Posterior vena cava (tissue), 2 donors: Measurements from ENCODE around the gene FOXN3. TPM values are rescaled to one million over a fixed set of nuclear protein-coding genes. Genes with fewer than 3 reads are reported as not detected.
"Not testable (repeated sequence)": the region's sequence is repeated elsewhere in the genome, so short reads cannot be mapped to it uniquely, and the experiment has no call there.

Experiments used
- DNase-seq: peaks from one replicate; pipeline ENCODE4 v3.0.0-alpha.2; 2020; ENCODE audit warnings: low spot score
- intact Hi-C, 2 donors: fragments of 100-400 bp; cut with DNase I; formaldehyde crosslinking; loops; one replicate each; pipeline versions ENCODE4 v1.14.1 to v1.14.2; 2022 to 2023
- total RNA-seq, 2 donors: library from RNA; stranded (reverse); fragmentation: NEBNext Ultra II Directional; extraction: Animal tissue kit (Norgen Biotek cat#: 25700); gene quantifications; one replicate each; pipeline ENCODE4 v1.2.1, GENCODE V29; 2021
- donor health status: DM: yes; HTN: yes; CAD: no.
- donor health status: DM: yes; HTN: yes; CAD: no.

FOXN3 gene
- total RNA-seq, 2 donors from 2014 or later = 138 to 142 TPM

DNA sequence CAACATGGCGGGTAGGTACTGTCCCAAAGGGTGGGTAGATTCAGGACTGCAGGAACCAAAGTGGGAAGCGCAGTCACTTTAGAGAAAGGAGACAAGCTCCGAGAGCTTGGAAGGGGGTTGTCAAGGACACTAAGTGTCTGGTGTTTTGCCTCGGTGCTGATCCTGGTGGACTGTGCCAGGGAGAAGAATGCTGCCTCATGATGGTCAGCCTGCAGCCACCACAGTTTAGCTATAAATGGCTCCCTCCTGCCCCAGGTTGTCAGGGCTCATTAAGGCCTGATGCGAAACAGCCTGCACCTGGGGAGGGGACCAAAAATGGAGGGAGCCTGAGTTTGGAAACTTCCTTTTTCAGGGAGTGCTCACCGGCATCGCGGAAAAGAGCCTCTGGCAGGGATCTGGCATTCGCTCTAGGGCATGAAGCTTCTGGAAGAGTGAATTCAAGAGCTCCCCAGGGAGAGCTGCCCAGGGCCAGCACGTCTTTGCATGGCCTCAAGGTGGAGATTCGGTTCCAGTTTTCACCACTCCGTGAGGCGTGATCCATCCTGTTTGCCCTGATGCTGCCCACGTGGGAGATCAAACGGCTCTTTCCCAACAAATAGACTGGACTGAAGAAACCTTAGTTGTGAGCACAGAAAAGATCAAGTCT lies 164.0 kb downstream of the FOXN3 start:
- intact Hi-C loops = no loop called here

DNA sequence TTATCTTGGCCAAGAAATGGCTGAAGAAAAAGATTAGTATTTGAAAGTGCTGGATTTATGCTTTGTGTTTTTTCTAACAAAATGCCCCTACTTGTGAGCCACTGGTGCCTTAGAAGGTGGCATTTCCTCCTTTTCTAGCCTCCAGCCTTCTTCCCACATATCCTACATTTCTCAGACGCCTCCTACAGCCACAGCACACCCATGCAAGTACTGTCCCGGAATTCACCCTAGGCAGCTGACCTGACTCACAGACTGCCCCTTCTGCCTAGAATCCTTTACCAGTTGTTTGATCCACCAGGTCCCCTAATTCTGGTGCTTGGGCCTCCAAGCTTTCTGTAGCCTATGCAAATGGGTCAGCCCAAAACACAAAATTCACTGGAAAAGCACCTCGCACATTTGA lies 166.0 kb downstream of the FOXN3 start:
- no peak for DNase-seq
- intact Hi-C loops = no loop called here

More for the DNA sequence above, 164.0 kb downstream of the FOXN3 start:
- DNase-seq = no peak

DNA sequence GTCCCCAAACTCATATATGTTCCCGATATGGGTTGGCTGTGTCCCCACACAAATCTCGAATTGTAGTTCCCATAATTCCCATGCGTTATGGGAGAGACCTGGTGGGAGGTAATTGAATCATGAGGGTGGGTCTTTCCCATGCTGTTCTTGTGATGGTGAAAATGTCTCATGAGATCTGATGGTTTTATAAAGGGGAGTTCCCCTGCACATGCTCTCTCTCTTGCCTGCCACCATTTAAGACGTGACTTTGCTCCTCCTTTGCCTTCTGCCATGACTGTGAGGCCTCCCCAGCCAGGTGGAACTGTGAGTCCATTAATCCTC lies 166.4 kb downstream of the FOXN3 start:
- intact Hi-C loops, DNase-seq: not testable (repeated sequence)

DNA sequence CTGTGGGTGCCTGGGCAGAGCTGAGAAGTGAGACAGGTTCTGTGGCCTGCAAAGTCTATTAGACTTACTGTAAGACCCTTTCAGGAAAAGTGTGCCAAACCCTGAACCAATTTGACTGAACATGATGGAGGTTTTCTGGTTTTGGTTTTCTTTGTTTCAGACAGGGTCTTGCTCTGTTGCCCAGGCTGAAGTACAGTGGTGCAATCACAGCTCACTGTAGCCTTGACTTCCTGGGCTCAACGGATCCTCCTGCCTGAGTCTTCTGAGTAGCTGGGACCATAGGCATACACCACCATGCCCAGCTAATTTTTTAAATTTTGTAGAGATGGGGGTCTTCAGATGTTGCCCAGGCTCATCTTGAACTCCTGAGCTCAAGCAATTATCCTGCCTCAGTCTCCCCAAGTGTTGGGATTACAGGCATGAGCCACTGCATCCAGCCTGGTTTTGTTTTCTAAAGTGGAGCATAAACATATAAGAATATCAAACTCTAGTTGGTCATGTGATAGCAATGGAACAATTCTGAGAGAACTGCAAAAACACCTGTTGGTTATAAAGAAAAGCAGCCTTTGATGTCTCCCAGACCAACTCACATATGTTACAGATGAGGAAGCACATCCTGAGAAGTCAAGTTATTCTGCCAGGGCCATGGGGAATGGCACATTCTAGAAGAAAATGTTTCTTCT lies 166.9 kb downstream of the FOXN3 start:
- DNase-seq = no peak
- intact Hi-C loops = no loop called here

DNA sequence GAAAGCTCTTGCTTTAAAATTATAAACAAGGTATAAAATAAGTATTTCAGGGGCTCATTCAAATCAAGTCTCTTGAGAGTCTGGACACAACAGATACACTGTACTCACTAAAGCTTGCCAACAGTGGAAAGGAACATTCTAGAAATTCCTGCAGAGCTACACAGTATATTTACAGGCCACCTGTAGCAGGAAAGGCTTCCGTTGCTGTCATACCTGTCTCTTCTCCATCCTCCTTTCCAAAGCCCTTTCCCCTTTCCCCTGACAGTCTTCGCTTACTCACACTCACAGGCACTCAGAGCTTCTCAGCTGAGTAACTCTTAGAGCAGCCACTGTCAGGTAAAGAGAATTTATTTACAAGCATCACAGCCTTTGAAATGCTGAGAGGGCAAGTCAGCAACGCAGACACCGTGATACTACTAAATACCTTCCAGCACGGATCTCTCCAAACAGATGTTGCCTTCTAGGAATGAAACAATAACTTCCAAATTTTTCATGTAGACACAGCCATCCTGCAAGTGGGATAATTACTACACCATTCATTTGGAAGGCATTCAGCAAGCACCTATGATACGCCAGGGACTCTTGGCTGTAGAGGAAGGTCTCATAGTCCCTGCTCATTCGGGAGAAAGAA lies 167.9 kb downstream of the FOXN3 start:
- intact Hi-C loops = no loop called here
- DNase-seq = no peak

DNA sequence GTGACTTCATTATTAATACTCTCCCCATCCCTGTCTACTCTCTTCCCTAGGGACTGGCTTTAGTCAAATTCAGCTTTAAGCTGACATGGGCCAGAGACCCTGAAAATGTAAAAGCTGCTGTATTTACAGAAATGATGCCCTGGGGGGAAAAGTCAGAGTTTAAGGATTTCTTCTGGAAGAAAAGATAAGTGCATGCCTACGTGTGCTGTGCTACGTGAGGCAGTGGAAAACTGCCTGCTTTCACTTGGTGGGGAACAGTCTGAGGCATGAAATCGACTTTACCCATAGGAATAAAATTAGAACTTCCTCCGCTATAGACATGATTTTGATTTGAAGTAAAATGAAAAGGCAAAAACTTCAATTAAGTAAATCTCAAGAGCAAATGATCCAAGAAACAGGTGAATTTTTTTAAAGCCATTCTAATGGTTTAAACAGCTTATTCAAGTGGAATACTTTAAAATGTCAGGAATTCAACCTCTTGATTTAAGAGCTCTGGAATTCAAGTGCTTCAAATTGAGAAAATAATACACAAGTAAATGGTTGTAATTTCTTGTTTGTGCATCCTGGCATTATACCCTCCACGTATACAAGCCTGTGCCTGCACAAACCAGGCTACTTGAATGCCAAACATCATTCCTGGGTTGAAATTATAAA lies 168.5 kb downstream of the FOXN3 start:
- DNase-seq = no peak

DNA sequence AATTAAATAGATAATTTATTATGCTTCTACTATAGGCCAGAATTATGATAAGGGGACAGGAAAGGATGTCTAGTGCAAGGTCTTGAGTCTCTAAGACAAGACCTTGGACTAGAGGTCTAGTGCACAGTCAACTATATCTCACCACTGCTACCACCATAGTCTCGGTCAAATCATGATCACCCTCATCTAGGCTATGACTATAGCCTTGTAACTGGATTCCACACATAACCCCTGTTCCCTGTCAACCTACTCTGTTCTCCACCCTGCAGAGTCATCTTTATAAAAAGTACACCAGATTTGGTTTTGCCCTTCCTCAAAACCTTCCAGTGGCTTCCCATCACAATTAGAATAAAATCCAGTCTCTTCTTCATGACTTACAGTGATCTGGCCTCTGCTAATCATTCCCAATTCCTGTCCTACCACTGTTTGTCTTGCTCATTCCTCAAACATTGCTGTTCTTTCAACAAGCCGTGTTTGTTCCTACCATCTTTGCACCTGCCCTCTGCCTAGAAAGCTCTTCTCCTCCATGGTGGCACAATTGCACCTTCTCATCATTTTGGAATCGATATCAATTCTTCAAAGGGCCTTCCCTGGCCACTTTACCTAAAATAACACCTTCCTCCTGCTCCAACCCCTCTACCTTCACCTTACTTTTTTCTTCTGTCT lies 169.4 kb downstream of the FOXN3 start:
- DNase-seq = no peak
- intact Hi-C loops = no loop called here

More for the DNA sequence above, 168.5 kb downstream of the FOXN3 start:
- intact Hi-C loops = no loop called here

DNA sequence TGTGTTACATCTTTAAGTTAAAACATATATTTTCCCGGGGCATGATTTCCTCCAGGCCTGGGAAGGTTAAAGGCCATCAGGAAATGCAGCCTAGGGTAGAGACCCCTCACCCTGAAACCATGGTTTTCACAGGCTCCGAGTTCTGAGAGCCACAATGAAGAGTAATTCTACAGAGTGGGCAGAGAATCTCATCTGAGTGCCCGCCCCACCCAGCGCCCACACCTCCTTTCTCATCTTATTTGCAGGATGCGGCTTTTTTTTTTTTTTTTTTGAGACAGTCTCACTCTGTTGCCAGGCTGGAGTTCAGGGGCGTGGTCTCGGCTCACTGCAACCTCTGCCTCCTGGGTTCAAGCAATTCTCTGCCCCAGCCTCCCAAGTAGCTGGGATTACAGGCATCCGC lies 170.7 kb downstream of the FOXN3 start:
- DNase-seq = no peak
- intact Hi-C loops = no loop called here

DNA sequence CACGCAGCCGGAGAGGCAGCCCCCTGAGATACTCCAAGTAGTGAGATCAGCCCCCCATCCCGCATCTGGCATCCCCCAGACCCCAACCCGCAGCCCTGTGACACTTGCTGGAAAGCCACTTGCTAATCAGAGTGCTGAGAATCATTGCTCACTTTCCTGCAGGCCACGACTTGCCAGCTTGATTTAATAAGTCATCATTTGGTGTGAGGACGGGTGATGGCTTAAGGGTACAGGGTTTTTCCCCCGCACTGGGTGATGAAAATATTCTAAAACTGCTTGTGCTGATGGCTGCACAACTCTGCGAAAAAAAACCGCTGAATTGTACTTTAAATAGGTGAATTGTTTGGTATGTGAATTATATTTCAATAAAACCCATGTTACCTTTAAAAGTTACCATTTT lies 171.2 kb downstream of the FOXN3 start:
- intact Hi-C loops = no loop called here

DNA sequence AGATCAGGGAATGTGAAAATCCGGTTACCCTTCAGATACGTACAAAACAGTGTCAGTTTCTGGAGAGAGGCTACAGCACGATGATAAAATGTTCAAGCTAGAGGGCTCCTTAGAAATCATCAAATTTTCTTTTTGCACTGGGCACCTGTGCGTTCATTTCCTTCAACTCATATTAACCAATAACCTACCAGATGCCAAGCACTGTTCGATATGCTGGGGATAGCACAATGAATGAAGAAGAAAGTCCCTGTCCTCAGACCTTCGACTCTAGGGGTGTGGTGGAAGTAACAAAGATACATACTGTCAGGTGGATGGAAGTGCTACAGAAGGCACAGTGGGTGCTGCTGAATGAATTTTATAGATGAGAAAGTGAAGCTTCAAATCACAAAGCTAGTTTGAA lies 172.3 kb downstream of the FOXN3 start:
- intact Hi-C loops = no loop called here

More for the DNA sequence above, 171.2 kb downstream of the FOXN3 start:
- DNase-seq = no peak

DNA sequence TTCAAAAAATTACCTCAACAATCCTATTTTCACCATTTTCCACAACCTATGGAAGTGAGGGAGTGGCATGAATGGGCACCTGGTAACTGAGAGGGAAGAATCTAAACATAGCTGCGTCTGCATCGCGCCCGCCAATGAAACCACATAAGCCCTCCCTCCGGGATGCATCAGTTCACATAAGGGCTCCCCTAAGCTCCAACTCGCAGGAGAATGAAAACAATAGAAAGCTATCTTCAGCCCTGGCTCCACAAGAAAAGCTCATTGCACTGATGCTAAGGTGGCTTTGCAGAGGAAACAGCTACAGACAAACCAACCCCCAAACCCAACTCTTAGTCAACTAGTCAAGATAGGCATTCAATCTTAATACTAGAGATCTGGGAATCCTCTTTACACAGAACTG lies 173.3 kb downstream of the FOXN3 start:
- intact Hi-C loops = no loop called here

More for the DNA sequence above, 172.3 kb downstream of the FOXN3 start:
- no peak for DNase-seq

DNA sequence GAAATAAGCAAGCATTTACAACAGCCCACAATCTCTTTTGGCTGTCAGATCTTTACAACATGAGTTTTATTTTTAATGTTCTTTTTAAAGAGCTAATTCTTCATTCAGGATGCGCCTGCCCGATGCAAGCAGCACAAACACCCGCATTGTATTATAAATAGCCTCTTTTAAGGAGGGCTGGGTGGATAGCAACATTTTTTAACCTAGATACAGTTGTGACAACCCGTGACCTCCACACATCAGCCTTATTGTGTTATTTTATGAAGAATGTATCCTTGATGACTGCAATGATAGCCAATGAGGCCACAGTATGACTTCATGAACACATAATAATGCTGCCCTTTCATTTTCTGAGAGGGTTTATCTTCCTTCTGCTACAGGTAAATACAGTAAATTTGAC lies 173.7 kb downstream of the FOXN3 start:
- DNase-seq = no peak
- intact Hi-C loops = no loop called here

More for the DNA sequence above, 173.3 kb downstream of the FOXN3 start:
- no peak for DNase-seq

DNA sequence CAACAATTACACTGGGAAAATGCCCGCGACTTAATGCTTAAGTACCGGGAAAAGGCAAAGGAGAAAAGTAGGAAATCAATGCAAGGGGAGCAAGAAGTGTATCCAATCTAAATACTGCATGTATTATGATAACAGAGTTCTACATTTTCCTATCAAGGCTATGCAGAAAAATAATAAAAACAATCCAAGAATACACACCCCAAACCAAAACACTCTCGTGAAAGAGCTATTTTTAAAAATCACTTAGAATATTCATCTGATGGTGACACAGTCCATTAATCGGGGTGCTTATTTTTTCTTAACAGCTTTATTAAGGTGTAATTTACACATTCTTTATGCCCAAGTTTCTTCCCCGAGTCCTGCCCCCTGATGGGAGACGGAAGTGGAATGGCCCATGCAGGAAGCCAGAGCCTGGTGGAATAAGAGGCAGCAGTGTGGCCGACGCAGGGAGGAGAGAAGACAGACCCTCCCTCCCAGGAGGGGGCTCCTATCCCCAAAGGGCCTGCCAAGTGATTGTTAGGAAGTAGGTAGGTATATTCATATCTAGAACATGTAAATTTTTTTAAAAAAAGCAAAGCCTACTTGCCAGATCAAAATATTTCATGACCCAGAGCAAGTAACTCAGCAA lies 174.3 kb downstream of the FOXN3 start:
- DNase-seq = no peak
- intact Hi-C loops = no loop called here

DNA sequence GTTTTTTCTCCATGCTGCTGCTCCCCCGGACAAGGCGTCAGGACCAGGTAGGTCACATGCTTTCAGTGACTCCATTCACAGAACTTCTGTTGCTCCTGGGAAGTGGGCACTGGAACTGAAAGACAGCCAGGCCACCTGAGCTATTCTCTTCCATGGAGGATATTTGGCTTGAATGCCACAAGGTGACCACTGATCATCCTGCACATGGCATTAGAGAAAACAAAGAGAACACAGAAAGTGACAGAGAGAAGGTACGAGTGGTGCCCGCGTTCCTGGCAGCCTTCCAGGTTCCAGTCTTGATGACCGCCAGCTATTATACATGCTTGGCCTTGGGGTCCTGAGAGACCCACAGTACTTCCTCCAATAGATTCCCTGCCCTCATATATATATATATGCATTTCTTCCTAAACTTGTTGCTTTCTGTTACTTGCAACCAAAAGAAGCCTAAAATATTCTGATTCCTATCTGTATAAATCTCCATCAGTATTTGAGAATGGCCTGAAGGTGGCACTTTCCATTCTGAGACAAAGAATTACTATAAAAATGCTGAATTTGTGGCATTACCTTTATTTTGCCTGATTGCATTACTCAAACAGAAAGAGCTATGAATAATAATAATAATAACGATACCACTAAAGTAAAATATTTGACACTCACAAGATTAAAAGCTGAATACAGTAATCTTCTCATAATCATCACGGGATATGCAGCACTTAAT lies 174.9 kb downstream of the FOXN3 start:
- intact Hi-C loops = no loop called here
- DNase-seq = no peak

DNA sequence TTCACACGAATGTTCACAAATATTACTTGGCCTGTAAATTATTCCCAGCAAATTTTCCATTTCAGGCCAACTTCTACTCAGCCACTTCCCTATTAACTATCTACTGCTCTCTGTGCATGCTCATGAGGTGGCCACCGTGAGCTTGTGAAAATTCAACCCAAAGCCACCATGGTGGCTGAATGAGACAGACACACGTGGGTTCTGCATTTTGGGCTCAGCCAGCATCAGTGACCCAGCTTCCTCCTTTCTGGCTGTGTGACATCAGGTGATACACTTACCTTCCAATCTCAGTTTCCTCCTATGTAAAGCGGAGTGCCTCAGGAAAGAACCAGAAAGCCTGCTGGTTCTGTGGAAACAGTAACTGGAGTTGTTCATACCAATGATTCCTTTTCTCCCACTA lies 175.8 kb downstream of the FOXN3 start:
- intact Hi-C loops = no loop called here
- DNase-seq = no peak

DNA sequence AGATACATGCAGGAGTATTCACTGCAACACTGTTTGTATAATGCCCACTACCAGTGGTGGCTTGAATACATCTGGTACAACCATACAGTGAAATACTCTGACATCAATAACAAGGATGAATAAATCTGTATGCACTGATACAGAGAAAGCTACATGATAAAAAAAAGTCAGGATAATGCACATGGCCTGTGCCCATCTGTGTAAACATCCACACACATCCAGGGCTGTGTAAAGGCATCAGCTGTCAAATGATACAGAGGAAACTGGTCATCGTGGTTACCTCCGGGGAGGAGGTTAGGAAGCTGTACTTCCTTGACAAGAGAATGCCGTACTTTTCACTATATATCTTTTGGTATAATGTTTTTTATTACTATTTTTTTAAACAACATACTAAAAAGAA lies 176.6 kb downstream of the FOXN3 start:
- intact Hi-C loops = no loop called here
- no peak for DNase-seq

DNA sequence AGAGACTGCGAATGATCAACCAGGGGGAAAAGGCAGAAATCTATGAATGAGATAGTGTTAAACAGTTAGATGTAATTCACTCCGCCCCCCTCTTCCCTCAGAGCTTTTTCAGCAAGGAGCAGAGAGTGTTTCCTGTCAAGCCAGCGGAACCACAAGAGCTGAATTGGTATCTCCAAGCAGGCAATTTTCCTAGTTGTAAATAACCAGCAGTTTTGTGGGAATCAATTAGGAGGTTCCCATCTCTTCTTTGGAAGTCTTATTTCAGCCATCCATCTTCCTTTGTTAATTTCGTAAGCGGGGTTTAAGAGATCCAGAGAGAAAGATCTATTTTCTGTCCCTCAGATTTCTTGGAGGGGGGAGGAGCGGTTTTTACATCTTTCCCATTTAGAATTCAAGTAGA lies 178.0 kb downstream of the FOXN3 start:
- DNase-seq = no peak
- intact Hi-C loops = no loop called here

DNA sequence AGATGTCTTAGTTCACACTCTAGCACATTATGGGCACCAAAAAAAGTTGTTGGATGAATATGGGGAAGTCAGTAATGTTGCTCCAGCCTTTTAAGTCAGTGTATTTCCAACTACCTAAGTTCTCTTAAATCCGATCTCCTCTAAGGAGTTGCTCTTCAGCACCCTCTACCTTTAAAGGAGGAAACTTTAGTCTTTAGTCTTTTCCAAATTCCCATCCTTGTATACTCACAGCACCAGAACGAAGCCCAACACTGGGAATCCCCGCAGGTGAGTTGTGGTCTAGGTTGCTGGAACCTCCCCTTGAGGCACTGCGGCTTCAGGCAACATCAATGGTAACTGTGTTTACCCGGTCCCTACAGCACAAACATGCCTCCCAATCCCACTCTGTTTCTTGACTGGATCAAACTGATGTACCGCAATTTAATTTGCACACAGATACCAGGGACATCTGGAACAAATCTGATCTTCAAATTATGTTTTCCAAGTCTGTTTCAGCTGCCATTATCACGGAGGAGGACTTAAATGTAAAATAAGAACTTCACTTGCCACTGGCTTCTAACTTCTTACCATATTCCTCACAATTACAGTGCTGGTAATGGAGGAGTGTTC lies 179.0 kb downstream of the FOXN3 start:
- no peak for DNase-seq
- intact Hi-C loops = no loop called here
